ENCODE results near the gene MARCHF3. TPM values are rescaled to one million over a fixed set of nuclear protein-coding genes. Genes with fewer than 3 reads are reported as not detected.

MARCHF3 gene
- total RNA-seq, 6 experiments from 2014 or later: 0.33 to 4.3 (median 0.77) TPM

GRCh38 chr5:127011153-127011552, 19.2 kb downstream of the MARCHF3 start:
- no peak for TF ChIP-seq CTCF (IDR thresholded peaks at IDR 0.05)
- no peak for TF ChIP-seq POLR2A (IDR thresholded peaks at IDR 0.05)
- Histone ChIP-seq H3K36me3 (no peaks in the 10 kb centered on the region), H3K9me3 (no peaks in the 10 kb centered on the region), H3K27ac (no peak overlapping the region), H3K27me3 (no peaks in the 10 kb centered on the region), H3K4me3 (no peak overlapping the region), H3K4me1 (no peaks in the 10 kb centered on the region)
- intact Hi-C loops (cut with DNase I): no loop called here
- ATAC-seq (no peak), DNase-seq (no peak)
- WGBS (ENCODE audit: insufficient coverage, low coverage, low lambda C conversion rate, missing lambda C conversion rate): 65% methylated on average over 4 of the region's 4 CpGs

GRCh38 chr5:127010362-127010761, 20.0 kb downstream of the MARCHF3 start:
- H3K27ac ChIP-seq: no peak overlapping the region
- no peaks in the 10 kb centered on the region for H3K27me3 ChIP-seq
- DNase-seq: no peak
- 60% methylated on average over 2 of the region's 2 CpGs for WGBS (ENCODE audit: insufficient coverage, low coverage, low lambda C conversion rate, missing lambda C conversion rate)
- no peak for TF ChIP-seq POLR2A (IDR thresholded peaks at IDR 0.05)
- TF ChIP-seq CTCF (IDR thresholded peaks at IDR 0.05): no peak
- ATAC-seq: no peak
- intact Hi-C loops (cut with DNase I): no loop called here
- H3K9me3 ChIP-seq: no peaks in the 10 kb centered on the region
- H3K4me3 ChIP-seq: no peak overlapping the region
- H3K4me1 ChIP-seq: no peaks in the 10 kb centered on the region
- no peaks in the 10 kb centered on the region for H3K36me3 ChIP-seq

GRCh38 chr5:127009784-127010183, 20.6 kb downstream of the MARCHF3 start:
- Histone ChIP-seq H3K4me3 (no peak overlapping the region), H3K4me1 (no peaks in the 10 kb centered on the region), H3K9me3 (no peaks in the 10 kb centered on the region), H3K27me3 (no peaks in the 10 kb centered on the region), H3K36me3 (no peaks in the 10 kb centered on the region), H3K27ac (no peak overlapping the region)
- DNase-seq (no peak), ATAC-seq (no peak)
- intact Hi-C loops (cut with DNase I): no loop called here
- TF ChIP-seq POLR2A (IDR thresholded peaks at IDR 0.05) (no peak), CTCF (IDR thresholded peaks at IDR 0.05) (no peak)
- WGBS (ENCODE audit: insufficient coverage, low coverage, low lambda C conversion rate, missing lambda C conversion rate): 54% methylated on average over 1 of the region's 1 CpG

GRCh38 chr5:127008300-127008975, 21.9 kb downstream of the MARCHF3 start:
- H3K4me1 ChIP-seq: no peaks in the 10 kb centered on the region
- WGBS (ENCODE audit: insufficient coverage, low coverage, low lambda C conversion rate, missing lambda C conversion rate): 74% methylated on average over 6 of the region's 6 CpGs
- H3K4me3 ChIP-seq: no peak overlapping the region
- intact Hi-C loops (cut with DNase I): no loop called here
- DNase-seq (no peak), ATAC-seq (no peak)
- TF ChIP-seq CTCF (IDR thresholded peaks at IDR 0.05) (no peak), POLR2A (IDR thresholded peaks at IDR 0.05) (no peak)
- no peaks in the 10 kb centered on the region for H3K36me3 ChIP-seq
- no peak overlapping the region for H3K27ac ChIP-seq
- no peaks in the 10 kb centered on the region for H3K9me3 ChIP-seq
- no peaks in the 10 kb centered on the region for H3K27me3 ChIP-seq

Data from right lobe of liver (tissue), 6 donors.